Stimulated activated CD4-positive, alpha-beta T cell treated with anti-CD3 and anti-CD28 coated beads, Interleukin-4, amount 100 ng/mL, for 4 hours (primary cell): ENCODE measurements around the gene DEPDC5.

Experiments used
- DNase-seq, 2 experiments: peaks; one replicate each; pipeline ENCODE4 v3.0.0-alpha.2; 2020

The DEPDC5 gene

DNA sequence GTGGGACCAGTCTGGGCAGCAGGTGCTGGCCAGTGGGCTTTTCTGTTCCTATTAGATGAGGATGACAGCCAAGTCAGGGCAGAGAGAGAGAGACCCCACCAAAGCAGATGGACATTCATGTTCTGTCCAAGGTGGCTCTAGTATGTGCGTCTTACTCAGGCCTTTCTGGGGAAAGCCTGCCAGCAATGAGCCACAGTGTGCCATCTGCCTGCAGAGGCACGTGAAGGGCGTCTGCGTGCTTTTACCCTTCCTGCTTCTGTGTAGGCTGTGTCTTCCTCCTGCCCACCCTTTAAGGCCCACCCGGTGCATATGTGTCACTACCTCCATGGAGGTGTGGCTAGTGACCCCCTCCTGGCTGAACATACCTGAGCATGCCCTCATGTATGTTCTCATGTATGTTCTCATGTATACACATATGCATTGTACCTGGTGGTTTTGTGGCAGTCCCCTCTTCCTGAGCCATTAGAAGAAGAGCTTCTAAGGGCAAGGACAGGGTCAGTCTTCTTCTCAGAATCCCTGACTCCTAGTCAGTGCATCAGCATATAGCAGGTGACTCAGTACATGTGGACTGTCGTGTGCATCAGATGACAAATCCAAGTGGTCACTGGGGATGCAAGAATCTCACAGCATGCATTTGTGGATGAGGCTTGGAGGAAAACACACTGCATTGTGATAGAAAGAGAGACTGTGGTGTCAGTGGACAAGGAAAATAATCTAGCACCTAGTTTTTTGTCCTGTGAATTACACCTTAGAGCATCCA is 100.1 kb downstream of the DEPDC5 start:
- DNase-seq: no peak

DNA sequence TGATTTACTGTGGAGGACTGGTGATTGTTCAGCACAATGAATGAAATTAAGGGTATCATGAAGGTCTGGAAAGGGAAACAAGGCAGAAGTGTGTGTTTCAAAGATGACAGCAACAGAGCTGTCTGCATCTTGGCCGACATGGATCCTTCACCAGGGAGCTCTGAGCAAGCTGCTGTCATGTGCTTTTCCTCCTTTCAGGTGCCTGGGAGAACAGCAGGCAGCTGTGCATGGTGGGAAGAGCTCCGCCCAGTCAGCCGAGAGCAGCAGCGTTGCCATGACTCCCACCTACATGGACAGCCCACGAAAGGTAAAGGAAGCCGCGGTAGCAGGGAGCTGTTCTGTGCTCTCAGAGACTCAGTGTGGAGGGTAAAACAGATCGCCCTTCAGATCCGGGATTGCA is 103.4 kb downstream of the DEPDC5 start:
- no peak for DNase-seq

DNA sequence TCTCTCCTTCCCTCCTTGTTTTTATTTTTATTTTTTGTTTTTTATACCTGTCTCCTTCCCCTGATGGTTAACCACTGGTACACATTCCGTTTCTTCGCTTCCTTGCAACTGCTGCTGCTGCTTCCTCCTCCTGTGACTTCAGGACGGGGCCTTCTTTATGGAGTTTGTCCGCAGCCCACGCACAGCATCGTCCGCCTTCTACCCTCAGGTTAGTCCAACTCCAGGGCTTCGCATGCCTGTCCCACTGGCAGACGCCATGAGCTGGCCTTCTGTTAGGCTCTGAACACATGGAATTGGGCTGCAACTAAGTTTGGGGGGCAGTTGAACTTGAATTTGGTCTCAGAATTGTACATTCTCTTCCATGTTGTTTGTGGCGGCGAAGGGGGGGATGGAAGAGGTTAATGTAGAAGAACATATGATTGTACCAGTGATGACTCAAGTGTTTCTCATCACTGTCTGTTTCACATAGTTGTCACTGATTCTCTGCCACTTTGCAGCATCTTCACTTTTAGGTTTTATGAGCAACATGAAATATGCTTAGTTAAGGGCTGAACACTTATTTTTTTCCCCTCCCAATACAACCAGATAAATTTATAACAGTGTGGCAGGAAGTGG is 107.5 kb downstream of the DEPDC5 start:
- peak in 1 of 2 experiments; percentile 3 for DNase-seq

DNA sequence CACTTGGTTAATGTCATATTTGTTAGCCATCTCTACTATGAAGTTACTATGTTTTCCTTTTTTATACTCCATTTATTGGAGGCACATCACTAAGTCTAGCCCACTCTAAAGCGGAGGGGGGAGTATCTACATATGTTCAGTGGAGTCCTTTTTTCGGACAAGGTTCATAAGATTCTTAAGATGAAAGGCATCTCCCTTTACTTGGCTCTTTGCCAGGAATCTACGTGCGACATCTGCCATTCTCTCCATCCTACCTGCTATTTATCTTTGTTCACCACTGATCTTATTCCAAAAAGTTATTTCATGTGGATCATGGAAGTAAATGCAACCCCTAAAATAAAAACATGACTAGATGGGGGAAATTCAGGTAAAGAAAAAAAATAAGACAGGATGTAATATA is 113.1 kb downstream of the DEPDC5 start:
- no peak for DNase-seq

DNA sequence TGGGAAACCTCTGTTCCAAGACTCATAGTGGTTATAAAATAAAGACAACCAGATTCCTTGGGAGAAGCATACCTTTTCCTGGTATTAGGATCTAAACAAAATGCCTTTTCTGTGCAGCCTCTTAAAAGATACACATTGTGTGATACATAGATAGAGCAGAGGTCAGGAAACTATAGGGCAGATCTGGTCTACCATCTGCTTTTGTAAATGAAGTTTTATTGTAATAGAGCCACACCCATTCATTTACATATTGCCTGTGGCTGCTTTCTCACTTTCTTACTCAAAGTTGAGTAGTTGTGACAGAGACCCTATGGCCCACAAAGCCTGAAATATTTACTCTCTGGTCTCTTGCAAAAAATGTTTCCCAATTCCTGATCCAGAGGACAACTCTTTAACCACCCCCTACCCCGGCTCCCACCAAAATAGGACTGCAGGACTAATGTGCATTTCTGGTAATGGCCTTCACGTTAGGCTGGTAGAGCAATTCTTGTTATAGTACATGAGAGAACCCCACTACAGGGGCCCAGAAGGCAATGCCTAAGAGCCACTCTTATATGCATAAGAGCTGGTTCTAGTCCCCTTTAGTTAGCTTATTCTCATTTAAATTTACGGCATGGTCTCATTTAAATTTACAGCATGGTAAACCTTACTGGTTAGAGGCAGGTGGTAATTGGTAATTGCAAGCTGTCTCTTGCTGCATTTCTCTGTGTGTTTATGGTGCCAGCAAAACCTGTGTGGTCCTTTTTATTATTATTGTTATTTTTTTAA is 113.8 kb downstream of the DEPDC5 start:
- no peak for DNase-seq

DNA sequence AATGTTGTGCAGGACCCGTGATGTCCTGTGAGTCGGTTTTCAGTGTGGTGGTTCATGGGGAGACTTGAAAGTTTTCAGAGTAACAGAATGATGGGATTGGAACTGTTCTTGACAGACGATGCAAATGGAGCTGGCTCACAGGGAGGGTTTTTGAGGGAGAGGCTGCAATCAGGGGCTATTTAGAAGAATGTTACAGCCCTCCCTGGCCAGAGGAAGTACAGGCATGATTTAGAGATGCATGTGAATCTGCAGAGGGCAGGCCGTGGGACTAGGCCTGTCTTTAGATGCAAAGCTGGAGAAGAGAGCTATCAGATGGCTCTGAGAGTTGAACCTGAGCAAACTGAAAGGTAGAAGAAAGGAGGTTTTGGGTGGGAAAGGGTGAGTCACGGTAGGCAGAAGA is 115.9 kb downstream of the DEPDC5 start:
- DNase-seq: no peak

DNA sequence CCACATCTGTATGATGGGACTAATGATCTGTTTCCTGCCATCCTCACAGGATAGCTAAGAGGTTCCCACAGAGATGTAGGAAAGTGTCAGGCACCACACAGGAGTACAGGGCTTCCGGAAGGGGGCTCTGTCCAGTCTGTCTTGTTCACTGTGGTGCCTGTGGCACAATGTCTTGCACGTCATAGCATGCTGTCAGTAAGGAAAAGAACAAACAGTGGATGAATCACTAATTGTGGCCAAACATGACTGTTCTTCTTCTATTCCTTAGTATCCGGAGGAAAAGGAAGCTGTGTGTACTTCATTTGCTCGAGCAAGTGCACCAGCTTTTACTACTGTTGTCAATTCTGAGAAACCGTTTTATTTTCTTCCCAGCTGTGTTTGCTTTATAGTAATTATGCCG is 117.1 kb downstream of the DEPDC5 start:
- no peak for DNase-seq

DNA sequence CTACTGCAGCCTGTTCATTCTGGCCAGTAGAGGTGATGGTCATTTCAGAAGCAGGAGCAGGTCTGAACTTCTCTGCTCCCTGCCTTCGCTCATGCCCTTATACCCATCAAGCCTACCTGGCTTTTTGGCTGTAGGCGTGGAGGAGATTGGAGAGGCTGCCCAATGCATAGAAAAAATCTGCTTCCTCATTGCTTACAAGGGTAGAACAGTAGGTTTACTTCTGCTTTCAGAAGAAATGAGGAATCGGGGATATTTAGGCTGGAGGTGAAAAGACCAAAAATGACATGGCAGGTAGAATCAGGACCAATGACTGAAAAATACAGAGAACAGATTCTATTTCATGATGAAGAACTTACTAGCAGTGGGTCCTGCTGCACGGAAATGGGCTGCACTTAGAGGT is 117.7 kb downstream of the DEPDC5 start:
- no peak for DNase-seq

DNA sequence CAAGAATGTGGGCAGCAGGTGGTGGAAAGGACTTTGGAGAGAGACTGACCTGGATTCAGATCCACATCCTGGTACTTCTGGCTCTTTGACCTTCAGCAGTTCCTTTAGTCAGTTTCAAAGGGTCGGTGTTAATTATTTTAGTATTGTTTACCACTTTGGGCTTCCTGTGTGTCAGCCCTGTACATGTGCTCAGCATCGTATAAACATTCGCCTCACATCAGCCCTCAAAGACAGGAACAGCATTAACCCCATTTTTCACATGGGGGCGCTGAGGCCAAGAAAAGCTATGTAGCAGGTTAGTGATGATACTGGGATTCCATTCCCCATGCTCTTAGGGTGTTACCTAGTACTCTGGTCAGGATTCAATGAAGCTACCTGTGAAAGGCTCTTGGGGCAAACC is 118.4 kb downstream of the DEPDC5 start:
- DNase-seq: peak in 1 of 2 experiments; percentile 2

DNA sequence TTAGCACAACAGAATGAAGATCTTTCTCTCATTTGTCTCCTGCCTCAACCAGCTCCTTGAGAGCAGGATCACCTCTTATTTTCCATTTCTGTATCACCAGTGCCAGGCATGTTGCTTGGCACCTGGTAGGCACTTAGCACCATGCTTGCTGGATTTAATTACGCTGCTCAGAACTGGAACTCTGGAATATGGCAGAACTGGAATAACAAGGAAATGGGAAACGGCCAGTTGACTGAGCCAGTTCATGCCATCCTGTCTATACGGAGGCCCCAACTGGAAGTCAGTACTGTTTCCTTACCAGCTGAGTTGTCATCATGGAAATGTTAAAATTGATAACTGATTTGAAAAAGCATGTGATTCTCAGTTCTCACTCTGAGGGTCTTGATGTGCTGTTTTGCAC is 121.0 kb downstream of the DEPDC5 start:
- DNase-seq: no peak

DNA sequence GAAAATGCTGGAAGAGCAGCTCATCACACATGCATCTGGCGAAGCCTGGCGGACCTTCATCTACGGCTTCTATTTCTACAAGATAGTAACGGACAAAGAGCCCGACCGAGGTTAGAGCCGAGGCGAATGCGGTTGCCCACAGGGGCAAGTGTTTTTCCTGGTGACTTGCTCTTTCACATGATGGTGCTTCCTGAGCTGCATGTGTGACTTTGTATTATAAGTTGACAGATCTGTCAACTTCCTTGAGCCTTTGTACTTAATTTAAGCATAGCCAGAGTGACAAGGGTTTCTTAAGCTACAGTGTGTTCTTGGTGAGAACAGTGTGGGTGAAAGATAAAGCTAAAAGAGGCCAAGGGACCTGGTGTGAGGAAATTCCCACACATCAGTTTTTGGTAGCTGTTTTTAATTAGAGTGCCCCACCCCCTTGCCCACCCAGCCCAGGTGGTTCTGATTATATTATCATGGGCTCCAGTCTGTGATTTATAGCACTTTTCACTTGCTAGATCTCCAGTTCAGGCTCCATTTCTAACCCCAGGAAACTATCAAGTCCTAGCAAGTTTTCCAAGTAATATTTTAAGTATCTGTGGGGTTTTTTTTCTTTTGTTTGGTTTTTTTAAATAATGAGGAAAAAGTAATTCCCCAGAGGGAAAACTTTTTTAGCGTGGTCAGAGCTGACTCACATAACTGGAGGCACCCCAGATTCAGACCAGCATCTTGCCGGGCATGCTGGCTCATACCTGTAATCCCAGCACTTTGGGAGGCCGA is 122.5 kb downstream of the DEPDC5 start:
- no peak for DNase-seq

DNA sequence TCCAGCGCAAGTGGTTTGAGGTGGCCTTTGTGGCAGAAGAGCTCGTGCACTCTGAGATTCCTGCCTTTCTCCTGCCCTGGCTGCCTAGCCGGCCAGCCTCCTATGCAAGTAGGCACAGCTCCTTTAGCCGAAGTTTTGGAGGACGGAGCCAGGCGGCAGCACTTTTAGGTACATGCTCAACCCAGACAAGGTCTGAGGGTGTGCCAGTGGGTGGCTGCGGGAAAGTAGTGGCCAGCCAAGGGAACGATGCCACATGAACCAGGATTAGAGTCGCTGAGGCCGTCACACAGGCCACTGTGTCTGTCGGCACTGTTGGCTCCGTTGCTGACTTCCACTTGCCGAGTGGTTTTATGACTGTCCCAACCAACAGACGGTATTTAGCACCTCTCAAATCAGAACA is 125.8 kb downstream of the DEPDC5 start:
- no peak for DNase-seq

DNA sequence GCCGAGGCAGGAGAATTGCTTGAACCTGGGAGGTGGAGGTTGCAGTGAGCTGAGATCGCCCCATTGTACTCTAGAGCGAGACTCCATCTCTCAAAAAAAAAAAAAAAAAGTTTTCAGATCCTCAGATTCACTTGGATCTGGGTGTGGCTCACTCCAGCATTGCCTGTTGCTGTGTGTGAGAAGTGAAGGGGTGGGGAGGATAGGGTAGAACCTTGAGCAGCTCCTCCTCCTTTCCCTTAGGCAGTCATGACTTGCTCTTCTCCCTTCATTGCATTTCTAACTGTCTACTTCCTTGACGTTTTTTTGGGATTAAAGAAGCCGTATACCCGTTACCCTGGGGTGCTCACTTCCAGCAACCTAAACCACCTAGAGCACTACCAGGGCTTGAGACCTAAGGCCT is 127.4 kb downstream of the DEPDC5 start:
- no peak for DNase-seq

DNA sequence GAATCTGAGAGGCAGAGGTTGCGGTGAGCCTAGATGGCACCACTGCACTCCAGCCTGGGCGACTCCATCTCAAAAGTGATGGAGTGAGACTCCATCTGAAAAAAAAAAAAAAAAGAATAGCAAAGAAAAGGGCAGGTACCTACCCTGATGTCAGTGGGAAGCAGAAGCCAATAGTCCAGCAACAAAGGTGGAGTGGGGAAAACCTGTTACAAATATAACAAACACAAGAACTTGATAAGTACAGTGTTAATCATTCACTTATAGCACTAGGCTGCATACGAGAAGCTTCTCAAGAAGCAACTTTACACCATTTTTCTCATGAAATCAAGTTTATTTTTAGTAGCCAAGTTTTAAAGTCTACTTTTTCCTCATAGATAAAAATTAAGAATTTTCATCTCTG is 128.0 kb downstream of the DEPDC5 start:
- no peak for DNase-seq

DNA sequence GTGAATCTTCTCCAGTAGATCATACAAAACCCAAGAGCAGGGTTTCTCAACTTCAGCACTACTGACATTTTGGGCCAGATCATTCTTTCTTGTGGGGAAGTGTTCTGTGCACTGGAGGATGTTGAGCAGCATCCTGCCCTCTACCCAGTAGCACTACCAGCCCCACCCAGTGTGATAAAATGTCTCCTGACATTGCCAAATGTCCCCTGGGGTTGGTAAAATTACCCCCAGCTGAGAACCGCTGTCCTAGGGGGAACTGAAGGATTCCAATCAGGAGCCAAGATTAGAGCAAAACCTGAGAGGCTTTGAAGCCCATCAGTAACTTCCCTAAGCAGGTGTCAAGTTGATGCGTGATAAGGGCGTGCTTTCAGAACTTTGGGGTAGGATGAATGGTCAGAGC is 129.2 kb downstream of the DEPDC5 start:
- DNase-seq: no peak

DNA sequence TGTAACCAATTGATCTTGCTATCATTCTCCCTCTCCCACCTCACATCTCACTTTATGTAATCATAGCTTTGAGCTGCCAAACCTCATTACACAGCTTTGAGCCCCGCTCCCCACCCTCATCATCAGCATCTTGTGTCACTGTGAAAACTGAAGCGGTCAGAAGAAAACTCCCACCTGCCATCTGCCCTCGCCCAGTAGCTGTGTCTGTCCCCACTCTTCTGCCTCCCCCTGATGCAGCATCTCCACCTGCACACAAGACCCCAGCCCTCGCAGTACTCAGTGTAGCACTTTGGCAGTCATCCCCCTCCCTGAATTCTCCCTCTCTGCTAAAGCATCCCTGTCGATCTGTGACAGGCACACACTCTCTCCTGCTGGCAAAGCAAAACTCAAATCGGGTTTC is 130.2 kb downstream of the DEPDC5 start:
- no peak for DNase-seq

DNA sequence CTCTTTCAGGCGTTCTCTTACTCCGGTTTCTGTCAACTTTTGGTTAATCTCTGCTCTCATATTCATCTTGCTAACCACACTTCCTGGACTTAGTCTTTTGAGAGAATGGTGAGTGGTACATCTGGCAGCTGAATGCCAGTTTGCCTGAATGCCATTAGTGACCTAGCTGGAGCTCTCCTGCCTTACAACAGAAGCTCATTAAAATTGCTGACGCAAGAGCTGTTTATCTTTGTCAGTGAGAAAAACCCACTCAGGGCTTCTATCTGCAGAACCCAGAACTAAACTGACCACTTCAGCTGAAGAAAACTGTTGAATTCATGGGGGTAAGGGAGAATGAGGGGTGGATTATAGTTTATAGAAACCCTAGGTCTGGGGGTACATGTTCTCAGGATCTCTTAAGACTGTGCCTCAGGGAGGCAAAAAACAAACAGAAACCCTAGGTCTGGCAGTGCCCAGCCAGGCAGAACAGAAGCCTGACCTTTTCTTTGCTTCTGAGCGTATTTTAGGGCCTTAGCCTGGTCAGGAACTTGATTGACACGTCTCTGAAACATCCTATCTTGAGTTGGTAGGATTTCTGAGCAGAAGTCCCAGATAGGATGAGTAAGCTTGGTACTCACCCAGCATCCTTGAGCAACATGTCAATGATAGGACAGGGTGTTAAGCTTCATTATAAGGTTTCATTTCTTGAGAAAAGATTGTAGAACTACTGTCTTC is 137.7 kb downstream of the DEPDC5 start:
- no peak for DNase-seq

DNA sequence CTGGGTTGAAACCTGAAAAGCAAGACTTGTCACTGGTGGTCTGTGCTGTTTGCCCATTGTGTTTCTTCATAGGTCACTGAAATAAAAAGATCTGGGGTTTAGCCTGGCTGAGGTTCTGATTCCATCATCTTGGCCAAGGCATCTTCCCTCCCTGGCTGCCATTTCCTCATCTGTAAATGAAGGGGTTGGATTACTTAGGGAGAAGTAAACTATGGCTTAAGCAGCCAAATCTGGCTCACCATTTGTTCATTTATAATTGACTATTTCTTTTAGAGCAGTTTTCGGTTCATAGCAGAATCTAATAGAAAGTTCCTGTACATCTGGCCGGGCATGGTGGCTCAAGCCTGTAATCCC is 138.2 kb downstream of the DEPDC5 start:
- DNase-seq: no peak

DNA sequence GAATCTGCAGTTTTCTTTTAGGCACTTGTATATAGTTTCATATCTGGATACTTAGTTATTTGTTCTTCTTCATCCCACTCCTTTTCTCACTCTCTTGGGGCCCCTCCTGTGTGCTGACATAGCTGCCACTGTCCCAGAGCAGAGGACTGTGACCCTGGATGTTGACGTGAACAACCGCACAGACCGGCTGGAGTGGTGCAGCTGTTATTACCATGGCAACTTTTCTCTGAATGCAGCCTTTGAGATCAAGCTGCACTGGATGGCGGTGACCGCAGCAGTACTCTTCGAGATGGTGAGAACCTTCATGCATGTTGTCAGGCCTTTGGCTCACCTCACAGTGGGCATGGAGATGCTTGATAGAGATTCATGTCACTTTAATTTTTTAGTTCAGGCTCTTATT is 139.6 kb downstream of the DEPDC5 start:
- no peak for DNase-seq

DNA sequence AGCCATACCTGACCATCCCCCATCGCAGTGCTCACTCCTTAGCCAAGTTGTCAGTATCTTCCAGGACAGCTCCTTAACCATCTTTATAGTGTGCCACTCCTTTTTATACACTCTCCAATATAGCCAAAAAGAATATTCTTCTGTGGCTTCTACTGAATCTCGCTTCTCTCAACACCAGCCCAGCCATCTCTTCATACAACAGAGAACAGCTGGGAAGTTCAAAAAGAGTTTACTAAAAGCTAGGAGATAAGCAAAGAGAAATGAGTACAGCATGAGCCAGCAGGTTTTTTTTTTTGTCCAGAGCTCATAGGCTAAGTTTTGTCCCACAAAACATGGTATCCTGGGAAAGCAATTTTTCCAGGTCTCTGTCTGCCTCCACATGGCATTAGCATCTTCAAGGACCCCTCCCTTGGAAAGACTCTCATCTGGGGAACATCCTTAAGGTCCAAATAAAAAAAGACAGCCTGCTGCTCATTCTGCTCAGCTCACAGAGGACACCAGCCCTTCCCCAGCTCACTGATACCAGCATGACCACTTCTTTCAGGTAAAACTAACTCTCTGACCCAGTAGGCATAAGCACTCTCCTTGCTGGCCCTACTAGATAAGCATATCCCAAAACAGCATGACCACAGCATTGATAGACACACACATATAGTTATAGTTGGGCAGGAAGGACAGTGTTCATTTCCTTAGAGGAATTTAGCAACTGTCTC is 141.7 kb downstream of the DEPDC5 start:
- DNase-seq: no peak

DNA sequence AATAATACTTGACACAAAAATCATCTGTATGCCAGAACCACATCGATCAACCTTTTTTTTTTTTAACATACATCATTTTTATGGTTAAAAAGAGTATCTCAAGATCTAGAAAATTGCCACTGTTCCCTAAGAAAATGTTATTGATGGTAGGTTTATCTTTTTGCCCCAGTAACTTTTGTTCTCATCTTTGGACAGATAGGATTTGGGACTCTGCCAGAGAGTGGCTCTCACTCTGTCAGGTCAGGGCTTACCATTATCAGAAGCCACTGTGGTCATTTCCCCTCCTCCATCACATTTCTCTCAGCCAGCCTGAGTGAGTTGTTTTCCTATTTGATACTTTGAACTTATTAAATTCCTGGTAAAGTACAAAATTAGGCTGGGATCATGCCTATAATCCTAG is 142.7 kb downstream of the DEPDC5 start:
- DNase-seq: no peak
